ENCODE measurements around the gene MAGEA4.

MAGEA4 gene

DNA sequence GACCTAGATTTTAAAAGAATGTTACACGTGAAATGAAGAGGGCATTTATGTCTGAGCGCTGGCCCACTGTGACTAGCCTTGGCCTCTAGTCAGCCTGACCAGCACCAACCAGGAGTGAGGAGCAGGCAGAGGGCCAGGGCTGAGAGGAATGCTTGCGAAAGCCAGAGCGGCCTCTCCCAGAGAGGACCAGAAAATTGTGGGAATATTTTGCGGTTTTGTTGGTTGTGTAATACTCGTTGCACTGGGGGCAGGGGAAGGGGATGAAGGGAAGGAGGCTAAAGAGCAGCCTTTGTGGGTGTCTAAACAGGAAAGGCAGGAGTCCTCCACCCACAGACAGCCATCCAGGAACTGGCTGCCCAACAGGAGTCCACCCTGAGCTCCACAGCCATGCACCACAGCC, 58.0 kb downstream of the MAGEA4 start:
- no peak for TF ChIP-seq EZH2phosphoT487 (IDR thresholded peaks at IDR 0.05; ENCODE audit: borderline replicate concordance)
- TF ChIP-seq, protein P1, sequence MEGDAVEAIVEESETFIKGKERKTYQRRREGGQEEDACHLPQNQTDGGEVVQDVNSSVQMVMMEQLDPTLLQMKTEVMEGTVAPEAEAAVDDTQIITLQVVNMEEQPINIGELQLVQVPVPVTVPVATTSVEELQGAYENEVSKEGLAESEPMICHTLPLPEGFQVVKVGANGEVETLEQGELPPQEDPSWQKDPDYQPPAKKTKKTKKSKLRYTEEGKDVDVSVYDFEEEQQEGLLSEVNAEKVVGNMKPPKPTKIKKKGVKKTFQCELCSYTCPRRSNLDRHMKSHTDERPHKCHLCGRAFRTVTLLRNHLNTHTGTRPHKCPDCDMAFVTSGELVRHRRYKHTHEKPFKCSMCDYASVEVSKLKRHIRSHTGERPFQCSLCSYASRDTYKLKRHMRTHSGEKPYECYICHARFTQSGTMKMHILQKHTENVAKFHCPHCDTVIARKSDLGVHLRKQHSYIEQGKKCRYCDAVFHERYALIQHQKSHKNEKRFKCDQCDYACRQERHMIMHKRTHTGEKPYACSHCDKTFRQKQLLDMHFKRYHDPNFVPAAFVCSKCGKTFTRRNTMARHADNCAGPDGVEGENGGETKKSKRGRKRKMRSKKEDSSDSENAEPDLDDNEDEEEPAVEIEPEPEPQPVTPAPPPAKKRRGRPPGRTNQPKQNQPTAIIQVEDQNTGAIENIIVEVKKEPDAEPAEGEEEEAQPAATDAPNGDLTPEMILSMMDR (conservative IDR thresholded peaks at IDR 0.05; ENCODE audit: low read length) = no peak
- H3K4me3 ChIP-seq (ENCODE audit: low read length, poor library complexity, severe bottlenecking) = no peak overlapping the region
- H4K20me1 ChIP-seq (ENCODE audit: insufficient read depth, low read length, poor library complexity, severe bottlenecking) = no peaks in the 10 kb centered on the region
- H3K36me3 ChIP-seq (ENCODE audit: insufficient read depth, low read length) = no peaks in the 10 kb centered on the region
- no peaks in the 10 kb centered on the region for H3K4me1 ChIP-seq (ENCODE audit: insufficient read depth, low read length, poor library complexity, severe bottlenecking)
- H2AFZ ChIP-seq (ENCODE audit: low read length) = no peak overlapping the region
- H3K27me3 ChIP-seq (ENCODE audit: insufficient read depth, low read length, poor library complexity, severe bottlenecking) = no peaks in the 10 kb centered on the region
- no peak overlapping the region for H3K9ac ChIP-seq (ENCODE audit: low read depth, low read length, poor library complexity, severe bottlenecking)
- no peak overlapping the region for H3K4me2 ChIP-seq (ENCODE audit: low read depth, low read length, poor library complexity, severe bottlenecking)
- no peaks in the 10 kb centered on the region for H3F3A ChIP-seq (ENCODE audit: low read depth)
- H3K9me2 ChIP-seq (replicated peaks; ENCODE audit: low read depth, low read length) = no peaks in the 10 kb centered on the region
- no peaks in the 10 kb centered on the region for H3K79me2 ChIP-seq (ENCODE audit: insufficient read depth, low read length)
- no peaks in the 10 kb centered on the region for H3K9me3 ChIP-seq (ENCODE audit: insufficient read depth, low read depth, low read length)

DNA sequence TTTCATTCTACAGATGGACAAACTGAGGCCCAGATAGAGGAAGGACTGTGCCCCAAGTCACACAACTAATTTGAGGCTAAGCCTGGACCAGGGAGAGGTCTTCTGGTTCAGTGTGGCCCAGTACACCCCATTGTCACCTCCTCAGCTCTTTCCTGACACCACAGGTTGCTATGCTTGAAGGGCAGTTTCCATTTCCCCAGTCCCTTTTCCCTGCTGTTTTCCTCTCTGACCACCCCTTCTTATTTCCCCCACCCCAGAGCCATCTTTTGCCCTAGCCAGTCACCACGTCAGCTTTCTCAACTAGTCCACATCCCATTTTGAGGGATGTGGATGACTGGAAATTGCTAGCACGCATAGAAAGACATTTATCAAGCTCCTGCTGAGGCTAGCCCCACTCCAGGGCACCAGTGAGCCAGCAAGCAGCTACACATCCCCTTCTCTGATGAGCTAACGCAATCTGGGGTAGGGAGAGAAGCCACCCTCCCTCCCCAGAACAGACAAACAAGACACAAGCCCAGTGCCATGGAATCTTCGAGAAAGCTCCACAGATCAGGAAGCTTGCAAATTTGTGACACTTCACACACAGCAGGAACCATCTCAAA, 60.5 kb downstream of the MAGEA4 start:
- no peaks in the 10 kb centered on the region for H3K9me2 ChIP-seq (replicated peaks; ENCODE audit: low read depth, low read length)
- no peaks in the 10 kb centered on the region for H3K4me1 ChIP-seq (ENCODE audit: insufficient read depth, low read length, poor library complexity, severe bottlenecking)
- H3K9me3 ChIP-seq (ENCODE audit: insufficient read depth, low read depth, low read length) = no peaks in the 10 kb centered on the region
- H4K20me1 ChIP-seq (ENCODE audit: insufficient read depth, low read length, poor library complexity, severe bottlenecking) = no peaks in the 10 kb centered on the region
- no peaks in the 10 kb centered on the region for H3K79me2 ChIP-seq (ENCODE audit: insufficient read depth, low read length)
- no peak overlapping the region for H2AFZ ChIP-seq (ENCODE audit: low read length)
- TF ChIP-seq, protein P1 (conservative IDR thresholded peaks at IDR 0.05; ENCODE audit: low read length) = no peak
- TF ChIP-seq EZH2phosphoT487 (IDR thresholded peaks at IDR 0.05; ENCODE audit: borderline replicate concordance) = no peak
- H3F3A ChIP-seq (ENCODE audit: low read depth) = no peaks in the 10 kb centered on the region
- H3K27me3 ChIP-seq (ENCODE audit: insufficient read depth, low read length, poor library complexity, severe bottlenecking) = no peaks in the 10 kb centered on the region
- H3K4me3 ChIP-seq (ENCODE audit: low read length, poor library complexity, severe bottlenecking) = no peak overlapping the region
- H3K4me2 ChIP-seq (ENCODE audit: low read depth, low read length, poor library complexity, severe bottlenecking) = no peak overlapping the region
- no peaks in the 10 kb centered on the region for H3K36me3 ChIP-seq (ENCODE audit: insufficient read depth, low read length)
- H3K9ac ChIP-seq (ENCODE audit: low read depth, low read length, poor library complexity, severe bottlenecking) = no peak overlapping the region

DNA sequence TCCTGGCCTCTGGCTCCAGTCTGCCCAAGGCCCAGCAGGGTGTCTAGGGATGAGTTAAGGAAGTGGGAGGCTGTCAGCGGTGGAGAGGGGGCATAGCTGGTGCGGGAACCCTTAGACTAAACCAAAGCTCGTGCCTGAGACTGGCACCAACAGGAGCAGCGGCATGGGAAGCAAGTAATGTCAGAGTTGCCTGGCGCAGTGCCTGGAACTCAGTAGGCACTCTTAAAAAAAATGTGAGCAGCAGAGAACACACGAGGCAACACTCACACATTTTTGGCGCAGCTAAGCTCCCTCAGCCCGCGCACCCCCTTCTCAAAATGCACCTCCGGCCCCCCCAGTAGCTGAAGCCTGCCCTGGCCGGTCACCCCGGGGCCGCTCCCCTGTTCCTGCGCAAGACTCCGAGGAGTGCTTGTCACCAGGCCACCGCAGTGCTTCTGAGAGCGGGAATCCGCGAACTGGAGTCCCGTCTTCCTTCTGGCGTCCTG, 61.2 kb downstream of the MAGEA4 start:
- no peaks in the 10 kb centered on the region for H4K20me1 ChIP-seq (ENCODE audit: insufficient read depth, low read length, poor library complexity, severe bottlenecking)
- no peaks in the 10 kb centered on the region for H3K9me3 ChIP-seq (ENCODE audit: insufficient read depth, low read depth, low read length)
- no peak overlapping the region for H3K4me2 ChIP-seq (ENCODE audit: low read depth, low read length, poor library complexity, severe bottlenecking)
- no peak overlapping the region for H3K9ac ChIP-seq (ENCODE audit: low read depth, low read length, poor library complexity, severe bottlenecking)
- H3K79me2 ChIP-seq (ENCODE audit: insufficient read depth, low read length) = no peaks in the 10 kb centered on the region
- H3K9me2 ChIP-seq (replicated peaks; ENCODE audit: low read depth, low read length) = no peaks in the 10 kb centered on the region
- TF ChIP-seq, protein P1 (conservative IDR thresholded peaks at IDR 0.05; ENCODE audit: low read length) = no peak
- TF ChIP-seq EZH2phosphoT487 (IDR thresholded peaks at IDR 0.05; ENCODE audit: borderline replicate concordance) = no peak
- H3K4me3 ChIP-seq (ENCODE audit: low read length, poor library complexity, severe bottlenecking) = no peak overlapping the region
- H3K36me3 ChIP-seq (ENCODE audit: insufficient read depth, low read length) = no peaks in the 10 kb centered on the region
- no peaks in the 10 kb centered on the region for H3K4me1 ChIP-seq (ENCODE audit: insufficient read depth, low read length, poor library complexity, severe bottlenecking)
- H3F3A ChIP-seq (ENCODE audit: low read depth) = no peaks in the 10 kb centered on the region
- no peaks in the 10 kb centered on the region for H3K27me3 ChIP-seq (ENCODE audit: insufficient read depth, low read length, poor library complexity, severe bottlenecking)
- H2AFZ ChIP-seq (ENCODE audit: low read length) = no peak overlapping the region
